Measurements from ENCODE around the gene METTL8.

DNA sequence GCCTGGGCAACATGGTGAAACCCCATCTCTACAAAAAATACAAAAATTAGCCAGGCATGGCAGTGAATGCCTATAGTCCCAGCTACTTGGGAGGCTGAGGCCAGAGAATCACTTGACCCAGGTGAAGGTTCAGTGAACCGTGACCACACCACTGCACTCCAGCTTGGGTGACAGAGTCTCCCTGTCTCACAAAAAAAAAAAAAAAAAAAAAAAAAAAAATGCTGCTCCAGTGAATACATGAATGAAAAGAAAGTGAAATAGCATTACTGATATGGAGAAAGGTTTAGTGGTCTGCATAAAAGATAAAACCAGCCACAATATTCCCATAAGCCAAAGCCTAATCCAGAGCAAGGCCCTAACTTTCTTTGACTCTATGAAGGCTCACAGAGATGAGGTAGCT is 44.5 kb downstream of the METTL8 start:
- TF ChIP-seq YY1 (IDR thresholded peaks at IDR 0.05; ENCODE audit: insufficient read depth, insufficient read length) (no peak), ZNF274 (IDR thresholded peaks at IDR 0.05; ENCODE audit: low read depth, low read length) (no peak), SUZ12 (IDR thresholded peaks at IDR 0.05; ENCODE audit: extremely low read depth, insufficient read depth, insufficient read length) (no peak)

Data from NT2/D1 (cell line).